WTC11 (cell line): ENCODE data around the gene CACNA1E.

ENCODE experiments used
- CTCF ChIP-seq: fragments of 200-600 bp; IDR thresholded peaks from 2 replicates; pipeline ENCODE4 v1.8.0; 2022; ENCODE audit warnings: antibody characterized with exemption
- NFYB ChIP-seq: sonication (generic); formaldehyde crosslinking; conservative IDR thresholded peaks from 2 replicates; pipeline ENCODE4 v1.8.0; 2022; ENCODE audit warnings: low read depth, missing genetic modification reagents
- USF1 ChIP-seq: sonication (generic); formaldehyde crosslinking; IDR thresholded peaks from 2 replicates; pipeline ENCODE4 v1.8.0; 2022; ENCODE audit warnings: mild to moderate bottlenecking, missing genetic modification reagents

DNA sequence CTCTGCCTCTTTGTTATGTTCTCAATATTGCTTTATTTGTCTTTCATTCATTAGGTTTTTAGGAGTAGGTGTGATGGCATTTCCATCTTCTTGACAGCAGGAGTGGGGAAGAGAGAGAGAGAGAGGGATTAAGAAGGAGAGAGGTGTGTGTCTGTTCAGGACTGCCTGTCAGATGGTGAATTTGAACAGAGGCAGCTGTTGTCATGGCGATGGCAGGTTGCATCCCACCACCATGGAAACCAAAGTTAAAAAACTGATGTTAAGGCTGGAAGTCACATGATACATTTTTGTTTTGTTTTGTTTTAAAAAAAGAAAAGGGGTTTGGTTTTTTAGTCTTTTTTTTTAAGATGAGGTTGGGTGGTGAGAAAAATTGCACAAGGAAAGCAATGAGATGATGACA lies 18.3 kb downstream of the CACNA1E start:
- TF ChIP-seq CTCF = no peak
- TF ChIP-seq NFYB (CRISPR knock-in tag) = no peak
- no peak for TF ChIP-seq USF1
